Measurements from ENCODE around the gene CHFR.
"Not testable (repeated sequence)": the region's sequence is repeated elsewhere in the genome, so short reads cannot be mapped to it uniquely, and the experiment has no call there.

Gene CHFR

GRCh38 chr12:132840536-132840935 lies 46.9 kb downstream of the CHFR start:
- DNase-seq (ENCODE audit: low read depth in 2 of 3, low spot score in 1 of 3) = no peak

DNA sequence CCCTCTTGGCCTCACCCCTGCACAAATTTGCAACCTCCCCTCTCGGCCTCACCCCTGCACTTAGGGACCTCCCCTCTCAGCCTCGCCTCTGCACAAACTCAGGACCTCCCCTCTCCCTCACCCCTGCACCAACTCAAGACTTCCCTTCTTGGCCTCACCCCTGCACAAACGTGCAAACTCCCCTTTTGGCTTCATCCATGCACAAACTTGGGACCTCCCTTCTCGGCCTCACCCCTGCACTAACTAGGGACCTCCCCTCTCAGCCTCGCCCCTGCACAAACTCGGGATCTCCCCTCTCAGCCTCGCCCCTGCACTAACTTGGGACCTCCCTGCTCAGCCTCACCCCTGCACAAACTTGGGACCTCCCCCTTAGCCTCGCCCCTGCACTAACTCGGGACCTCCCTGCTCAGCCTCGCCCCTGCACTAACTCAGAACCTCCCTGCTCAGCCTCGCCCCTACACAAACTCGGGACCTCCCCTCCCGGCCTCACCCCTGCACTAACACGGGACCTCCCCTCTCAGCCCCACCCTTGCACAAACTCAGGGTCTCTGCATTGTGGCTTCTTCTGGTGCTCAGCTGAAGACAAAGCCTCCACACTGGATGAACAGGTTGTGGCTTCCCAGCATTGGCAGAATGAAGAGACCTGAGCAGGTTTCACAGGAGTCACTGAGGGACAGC lies 47.7 kb downstream of the CHFR start:
- no peak for DNase-seq (ENCODE audit: low read depth in 2 of 3, low spot score in 1 of 3)

DNA sequence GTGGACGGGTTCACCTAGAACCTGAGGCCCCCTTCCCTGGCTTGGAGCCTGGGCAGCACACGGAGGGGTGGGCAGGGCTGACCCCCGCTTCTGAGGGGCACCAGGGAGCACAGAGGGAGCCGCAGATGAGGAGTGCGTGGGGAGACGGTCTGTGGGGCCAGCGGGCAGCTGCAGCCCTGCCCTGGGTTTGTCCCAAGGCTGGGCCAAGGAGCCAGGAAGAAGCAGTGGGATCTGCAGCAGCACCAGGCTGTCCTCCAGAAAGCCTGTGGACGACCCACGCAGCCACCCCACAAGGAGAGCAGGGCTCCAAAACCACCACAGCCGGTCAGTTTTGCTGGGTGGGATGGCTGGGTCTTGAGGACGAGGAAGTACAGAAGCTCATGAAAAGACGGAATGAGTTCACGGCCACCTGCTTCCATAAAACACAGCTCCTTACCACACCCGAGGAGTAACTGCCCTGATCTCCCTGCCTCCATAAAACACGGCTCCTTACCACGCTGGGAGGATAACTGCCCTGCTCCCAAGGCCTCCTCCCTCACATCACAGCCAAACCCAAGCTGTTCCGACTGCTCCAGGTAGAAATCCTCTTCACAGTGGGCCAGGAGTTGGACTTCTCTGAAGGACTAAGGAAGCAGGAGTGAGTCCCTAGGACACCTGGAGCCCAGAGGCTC lies 48.9 kb downstream of the CHFR start:
- DNase-seq (ENCODE audit: low read depth in 2 of 3, low spot score in 1 of 3) = no peak

- DNase-seq (ENCODE audit: low read depth in 2 of 3, low spot score in 1 of 3) = no peak
Measured at GRCh38 chr12:132837693-132838409, 49.6 kb downstream of the CHFR start.

GRCh38 chr12:132836795-132837331 lies 50.5 kb downstream of the CHFR start:
- DNase-seq (ENCODE audit: low read depth in 2 of 3, low spot score in 1 of 3) = no peak

DNA sequence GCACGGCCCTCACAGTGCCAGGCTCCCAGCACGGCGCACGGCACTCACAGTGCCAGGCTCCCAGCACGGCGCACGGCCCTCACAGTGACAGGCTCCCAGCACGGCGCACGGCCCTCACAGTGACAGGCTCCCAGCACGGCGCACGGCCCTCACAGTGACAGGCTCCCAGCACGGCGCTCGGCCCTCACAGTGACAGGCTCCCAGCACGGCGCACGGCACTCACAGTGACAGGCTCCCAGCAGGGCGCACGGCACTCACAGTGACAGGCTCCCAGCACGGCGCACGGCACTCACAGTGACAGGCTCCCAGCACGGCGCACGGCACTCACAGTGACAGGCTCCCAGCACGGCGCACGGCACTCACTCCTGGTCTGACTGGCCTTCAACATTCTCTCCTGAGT lies 51.2 kb downstream of the CHFR start:
- not testable (repeated sequence) for DNase-seq (ENCODE audit: low read depth in 2 of 3, low spot score in 1 of 3)

DNA sequence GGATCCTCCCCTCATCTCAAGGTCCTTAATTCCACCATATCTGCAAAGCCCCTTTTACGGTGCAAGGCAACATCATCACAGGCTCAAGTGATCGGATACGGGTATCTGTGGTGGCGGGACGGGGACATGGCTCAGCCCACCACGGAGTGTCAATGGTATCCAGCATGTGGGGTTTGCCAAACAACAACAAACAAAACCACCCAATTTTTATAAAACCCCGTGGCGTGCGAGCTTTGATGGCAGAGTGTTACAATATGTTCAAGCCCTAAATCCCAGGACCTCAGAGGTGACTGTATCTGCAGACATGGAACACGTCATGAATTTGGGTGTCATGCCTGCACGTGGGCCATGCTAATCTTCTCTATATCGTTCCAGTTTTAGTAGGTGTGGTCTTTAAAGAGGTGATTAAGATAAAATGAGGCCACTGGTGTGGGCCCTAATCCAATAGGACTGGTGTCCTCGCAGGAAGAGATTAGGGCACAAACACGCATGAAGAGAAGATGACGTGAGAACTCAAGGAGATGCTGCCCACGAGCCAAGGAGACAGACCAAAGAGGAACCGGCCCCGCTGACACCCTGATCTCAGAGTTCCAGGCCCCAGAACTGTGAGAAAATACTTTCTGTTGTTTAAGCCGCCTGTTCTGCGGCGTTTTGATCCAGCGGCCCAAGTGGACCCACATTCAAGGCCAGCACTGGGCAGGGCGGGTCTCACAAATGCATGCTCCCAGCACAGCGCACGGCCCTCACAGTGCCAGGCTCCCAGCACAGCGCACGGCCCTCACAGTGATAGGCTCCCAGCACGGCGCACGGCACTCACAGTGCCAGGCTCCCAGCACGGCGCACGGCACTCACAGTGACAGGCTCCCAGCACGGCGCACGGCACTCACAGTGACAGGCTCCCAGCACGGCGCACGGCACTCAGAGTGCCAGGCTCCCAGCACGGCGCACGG lies 52.1 kb downstream of the CHFR start:
- DNase-seq (ENCODE audit: low read depth in 2 of 3, low spot score in 1 of 3) = no peak

- DNase-seq (ENCODE audit: low read depth in 2 of 3, low spot score in 1 of 3) = peak in 1 of 3 donors; percentile 24
Measured at GRCh38 chr12:132834181-132834711, 53.2 kb downstream of the CHFR start.

DNA sequence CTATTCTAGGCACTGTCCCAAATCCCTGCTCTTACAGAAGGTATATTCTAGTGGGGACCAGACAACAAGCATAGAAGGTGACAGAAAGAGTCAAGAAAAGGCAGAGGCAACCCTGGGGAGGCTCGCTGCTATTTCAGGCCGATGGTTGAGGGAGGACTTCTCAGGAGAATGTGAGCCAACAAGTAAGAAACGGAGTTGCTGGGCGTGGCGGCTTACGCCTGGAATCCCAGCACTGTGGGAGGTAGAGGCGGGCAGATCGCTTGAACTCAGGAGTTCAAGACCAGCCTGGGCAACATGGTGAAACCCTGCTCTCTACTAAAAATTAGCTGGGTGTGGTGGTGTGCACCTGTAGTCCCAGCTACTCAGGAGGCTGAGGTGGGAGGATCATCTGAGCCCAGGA lies 54.1 kb downstream of the CHFR start:
- DNase-seq (ENCODE audit: low read depth in 2 of 3, low spot score in 1 of 3) = no peak

DNA sequence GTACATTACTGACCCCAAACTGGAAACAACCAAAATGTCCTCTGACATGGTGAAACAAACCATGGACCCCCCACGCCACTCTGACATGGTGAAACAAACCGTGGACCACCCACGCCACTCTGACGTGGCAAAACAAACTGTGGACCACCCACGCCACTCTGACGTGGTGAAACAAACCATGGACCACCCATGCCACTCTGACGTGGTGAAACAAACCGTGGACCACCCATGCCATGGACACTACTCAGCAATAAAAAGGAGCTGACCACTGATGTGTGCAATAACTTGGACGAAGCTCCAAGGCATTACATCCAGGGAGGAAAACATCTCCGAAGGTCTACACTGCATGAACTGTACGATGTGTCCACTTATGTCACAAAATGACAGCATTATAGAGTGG lies 55.6 kb downstream of the CHFR start:
- DNase-seq (ENCODE audit: low read depth in 2 of 3, low spot score in 1 of 3) = no peak

DNA sequence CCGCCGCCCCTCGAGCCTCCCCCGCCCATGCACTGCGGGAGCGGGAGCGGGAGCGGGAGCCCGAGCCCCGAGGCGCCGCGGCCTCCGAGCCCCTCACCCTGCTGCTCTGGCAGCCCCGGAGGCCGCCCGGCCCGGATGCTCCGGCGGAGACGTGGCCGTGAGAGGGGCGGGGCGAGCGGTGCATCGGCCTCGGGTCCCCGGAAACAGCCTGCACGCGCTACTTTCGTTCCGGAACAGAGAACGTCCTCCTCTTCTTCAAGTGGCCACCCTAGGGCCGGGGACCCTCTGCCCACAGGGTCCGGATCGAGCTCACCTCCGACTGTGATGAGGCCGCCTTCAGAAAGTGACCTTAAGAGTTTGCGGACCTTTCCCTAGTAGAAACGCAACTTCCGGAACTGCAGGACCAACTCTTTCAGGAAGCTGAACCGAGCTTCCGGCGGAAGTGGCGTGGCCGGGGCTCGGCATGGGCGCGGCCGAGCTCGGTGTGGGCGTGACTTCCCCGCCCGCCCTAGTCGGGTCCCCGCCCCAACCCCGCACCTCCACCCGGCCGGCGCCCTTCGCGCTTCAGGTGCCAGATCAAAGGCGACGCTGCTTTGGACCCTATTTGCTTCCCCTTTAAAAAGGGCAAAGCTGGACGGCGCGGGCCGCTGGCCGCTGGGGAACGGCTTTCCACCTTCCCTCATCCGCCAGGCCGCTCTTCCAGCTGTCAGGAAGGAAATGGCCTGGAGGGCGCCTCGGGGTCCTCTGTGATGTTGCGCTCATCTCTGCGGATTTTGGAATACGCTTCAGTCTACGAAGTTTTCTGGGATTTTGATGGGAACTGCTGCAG lies 58.5 kb downstream of the CHFR start, which contains the start of gene GOLGA3:
TSS of gene GOLGA3 (minus strand) at position 164 of the 829 bp plus-strand sequence. CDS start 6,741 bp downstream, outside the sequence.
- peak; percentile 90 to 91 (median 91) for DNase-seq (ENCODE audit: low read depth in 2 of 3, low spot score in 1 of 3)

DNA sequence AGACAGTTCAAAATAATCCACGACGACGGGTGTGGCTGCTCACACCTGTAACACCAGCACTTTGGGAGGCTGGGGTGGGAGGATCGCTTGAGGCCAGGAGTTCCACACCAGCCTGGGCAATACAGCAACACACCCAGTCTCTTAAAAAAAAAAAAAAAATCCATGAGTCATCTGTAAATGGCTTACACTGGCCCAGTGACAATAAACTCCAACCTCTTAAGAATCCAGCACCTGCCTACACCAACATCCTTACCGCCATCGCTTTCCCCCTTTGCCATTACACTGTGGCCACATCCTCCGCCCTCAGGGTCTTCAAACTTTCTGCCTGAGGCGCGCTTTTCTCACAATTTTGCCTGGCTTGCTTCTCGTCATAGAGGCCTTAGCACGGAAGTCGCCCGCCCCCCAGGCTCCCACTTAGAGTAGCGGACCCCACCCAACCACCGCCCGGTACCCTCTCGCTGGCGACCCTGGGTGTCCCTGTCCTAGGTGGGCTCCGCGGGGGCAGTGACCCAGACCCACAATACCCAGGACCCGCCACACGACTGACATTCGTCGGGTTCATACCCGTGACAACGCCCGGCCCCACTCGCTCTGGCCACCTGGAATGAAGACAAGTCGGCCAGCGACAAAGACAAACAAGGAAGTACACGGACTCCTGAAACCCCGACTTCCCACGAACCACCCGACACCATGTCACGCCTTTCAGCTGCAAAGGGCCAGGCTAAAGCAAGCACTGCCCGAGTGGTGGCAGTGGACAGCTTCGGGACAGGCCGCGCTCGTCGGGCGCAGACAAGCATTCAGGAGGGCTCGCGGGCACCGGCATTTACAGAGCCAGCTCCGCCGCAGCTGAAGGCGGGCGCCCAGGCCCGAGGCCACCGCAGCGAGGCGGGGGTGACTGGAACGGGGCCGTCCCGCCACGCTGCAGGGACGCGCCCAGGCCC lies 59.4 kb downstream of the CHFR start:
- no peak for DNase-seq (ENCODE audit: low read depth in 2 of 3, low spot score in 1 of 3)

DNA sequence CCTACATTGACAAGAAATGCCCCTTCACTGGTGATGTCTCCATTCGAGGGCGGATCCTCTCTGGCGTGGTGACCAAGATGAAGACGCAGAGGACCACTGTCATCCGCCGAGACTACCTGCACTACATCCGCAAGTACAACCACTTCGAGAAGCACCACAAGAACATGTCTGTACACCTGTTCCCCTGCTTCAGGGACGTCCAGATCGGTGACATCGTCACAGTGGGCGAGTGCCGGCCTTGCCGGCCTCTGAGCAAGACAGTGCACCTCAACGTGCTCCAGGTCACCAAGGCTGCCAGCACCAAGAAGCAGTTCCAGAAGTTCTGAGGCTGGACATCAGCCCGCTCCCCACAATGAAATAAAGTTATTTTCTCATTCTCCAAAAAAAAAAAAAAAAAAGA lies 61.5 kb downstream of the CHFR start:
- no peak for DNase-seq (ENCODE audit: low read depth in 2 of 3, low spot score in 1 of 3)

- DNase-seq (ENCODE audit: low read depth in 2 of 3, low spot score in 1 of 3) = no peak
Measured at GRCh38 chr12:132825089-132825488, 62.3 kb downstream of the CHFR start.

DNA sequence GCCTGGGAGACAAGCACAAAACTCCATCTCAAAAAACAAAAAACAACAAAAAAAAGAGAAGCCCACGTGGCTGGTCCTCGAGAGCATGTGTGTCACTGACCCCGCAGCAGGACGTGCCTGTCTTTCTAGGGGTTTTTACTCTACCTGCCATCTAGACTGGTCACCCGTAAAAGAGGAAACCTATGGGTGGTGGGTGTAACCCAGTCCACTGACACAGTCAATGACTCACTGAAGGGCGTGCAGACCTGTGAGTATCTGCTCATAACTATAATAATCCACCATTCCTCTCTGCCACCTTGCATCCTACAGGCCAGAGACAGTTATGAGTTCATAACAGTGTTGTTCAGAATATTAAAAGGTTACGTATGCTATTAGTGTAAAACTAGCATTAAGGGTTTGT lies 63.4 kb downstream of the CHFR start:
- DNase-seq (ENCODE audit: low read depth in 2 of 3, low spot score in 1 of 3) = no peak

GRCh38 chr12:132818562-132818961 lies 68.8 kb downstream of the CHFR start:
- no peak for DNase-seq (ENCODE audit: low read depth in 2 of 3, low spot score in 1 of 3)

DNA sequence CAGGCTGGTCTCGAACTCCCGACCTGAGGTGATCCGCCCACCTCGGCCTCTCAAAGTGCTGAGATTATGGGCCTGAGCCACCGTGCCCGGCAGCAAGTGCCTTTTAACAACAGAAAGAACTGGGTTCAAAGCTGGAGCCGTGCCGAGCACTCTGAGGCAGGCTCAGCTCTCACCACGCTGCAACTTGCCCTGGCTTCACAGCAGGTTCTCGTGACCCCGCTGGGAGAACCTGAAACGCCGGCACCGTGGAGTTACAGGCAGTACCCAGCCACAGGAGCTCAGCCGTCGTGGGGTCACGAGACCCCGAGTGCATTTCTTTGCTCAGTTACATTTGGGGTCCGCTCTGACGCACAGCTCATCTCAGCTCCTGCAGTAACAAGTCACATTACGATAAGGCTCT lies 73.2 kb downstream of the CHFR start:
- DNase-seq (ENCODE audit: low read depth in 2 of 3, low spot score in 1 of 3) = no peak

DNA sequence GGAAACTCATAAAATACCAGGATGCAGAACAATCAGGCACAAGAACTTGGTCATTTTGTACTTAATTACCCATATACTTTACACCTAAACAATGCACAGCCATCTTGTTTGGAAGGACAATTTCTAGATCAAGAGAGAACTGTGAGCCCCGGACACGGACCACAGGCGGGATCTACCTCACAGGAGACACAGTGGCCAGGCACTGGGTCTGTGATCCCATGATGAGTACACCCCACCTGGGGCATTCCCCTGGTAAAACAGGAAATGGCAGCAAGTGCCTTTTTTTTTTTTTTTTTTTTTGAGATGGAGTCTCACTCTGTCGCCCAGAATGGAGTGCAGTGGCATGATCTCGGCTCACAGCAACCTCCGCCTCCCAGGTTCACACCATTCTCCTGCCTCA lies 74.0 kb downstream of the CHFR start:
- no peak for DNase-seq (ENCODE audit: low read depth in 2 of 3, low spot score in 1 of 3)
